Measurements from ENCODE around the gene ELOVL6.

ELOVL6 gene

GRCh38 chr4:110005461-110006056 lies 192.9 kb downstream of the ELOVL6 start:
- H3K27ac ChIP-seq: no peak overlapping the region
- TF ChIP-seq, protein P1, sequence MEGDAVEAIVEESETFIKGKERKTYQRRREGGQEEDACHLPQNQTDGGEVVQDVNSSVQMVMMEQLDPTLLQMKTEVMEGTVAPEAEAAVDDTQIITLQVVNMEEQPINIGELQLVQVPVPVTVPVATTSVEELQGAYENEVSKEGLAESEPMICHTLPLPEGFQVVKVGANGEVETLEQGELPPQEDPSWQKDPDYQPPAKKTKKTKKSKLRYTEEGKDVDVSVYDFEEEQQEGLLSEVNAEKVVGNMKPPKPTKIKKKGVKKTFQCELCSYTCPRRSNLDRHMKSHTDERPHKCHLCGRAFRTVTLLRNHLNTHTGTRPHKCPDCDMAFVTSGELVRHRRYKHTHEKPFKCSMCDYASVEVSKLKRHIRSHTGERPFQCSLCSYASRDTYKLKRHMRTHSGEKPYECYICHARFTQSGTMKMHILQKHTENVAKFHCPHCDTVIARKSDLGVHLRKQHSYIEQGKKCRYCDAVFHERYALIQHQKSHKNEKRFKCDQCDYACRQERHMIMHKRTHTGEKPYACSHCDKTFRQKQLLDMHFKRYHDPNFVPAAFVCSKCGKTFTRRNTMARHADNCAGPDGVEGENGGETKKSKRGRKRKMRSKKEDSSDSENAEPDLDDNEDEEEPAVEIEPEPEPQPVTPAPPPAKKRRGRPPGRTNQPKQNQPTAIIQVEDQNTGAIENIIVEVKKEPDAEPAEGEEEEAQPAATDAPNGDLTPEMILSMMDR (conservative IDR thresholded peaks at IDR 0.05): peak; percentile 87

DNA sequence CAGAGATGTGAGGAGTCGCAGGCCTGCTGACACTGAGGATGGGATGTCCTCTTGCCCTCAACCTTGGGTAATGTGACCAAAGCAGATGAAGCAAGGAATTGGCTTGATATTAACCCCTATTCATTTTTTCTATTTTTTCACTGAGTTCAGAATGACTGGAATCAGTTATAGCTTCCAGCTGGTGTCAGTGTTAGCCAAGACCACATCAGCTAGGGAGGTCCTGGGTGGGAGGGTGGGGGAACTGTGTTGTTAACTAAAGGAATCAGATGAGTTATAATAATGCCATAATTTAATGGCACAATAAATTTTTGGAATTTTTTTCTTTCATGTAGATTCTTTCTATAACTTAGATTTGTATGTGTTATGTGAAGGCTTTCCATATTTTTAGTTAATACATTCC lies 193.9 kb downstream of the ELOVL6 start:
- H3K27ac ChIP-seq: no peak overlapping the region
- TF ChIP-seq, protein P1 (conservative IDR thresholded peaks at IDR 0.05): no peak

DNA sequence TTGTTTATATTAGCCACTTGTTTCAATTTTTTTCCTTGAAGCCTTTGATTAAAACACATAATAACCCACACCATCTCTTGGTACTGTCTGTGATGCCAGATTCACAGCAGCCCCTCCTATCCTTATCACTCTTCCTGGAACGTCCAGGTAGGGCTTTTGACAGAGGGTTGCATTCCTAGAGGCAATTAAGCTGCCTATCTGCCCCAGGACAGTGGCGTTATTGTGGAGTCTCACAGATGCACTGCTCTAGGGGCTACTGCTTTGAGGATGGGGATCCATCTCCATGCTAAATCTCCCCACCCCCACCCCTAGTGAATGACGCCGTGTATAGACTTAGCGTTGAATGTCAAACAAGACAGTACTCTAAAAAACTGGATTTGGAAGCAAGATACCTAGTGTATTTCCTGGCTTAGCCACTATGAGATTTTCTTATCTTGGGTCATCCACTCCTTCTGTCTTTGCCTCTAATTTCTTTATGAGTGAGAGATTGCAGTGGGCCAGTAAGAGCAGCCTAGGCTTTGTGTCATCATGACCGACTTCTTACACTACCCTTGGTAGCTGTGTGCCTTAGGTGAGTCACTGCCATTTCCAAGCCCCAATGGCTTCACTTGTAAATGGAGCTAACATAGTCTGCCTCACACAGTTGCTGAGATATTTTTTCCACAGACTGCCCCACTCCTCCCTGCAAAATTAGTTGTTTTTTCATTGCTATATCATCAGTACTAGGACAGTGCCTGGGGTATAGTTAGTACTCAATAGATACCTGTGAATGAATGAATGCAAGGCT lies 194.8 kb downstream of the ELOVL6 start:
- no peak overlapping the region for H3K27ac ChIP-seq
- TF ChIP-seq, protein P1 (conservative IDR thresholded peaks at IDR 0.05): no peak

DNA sequence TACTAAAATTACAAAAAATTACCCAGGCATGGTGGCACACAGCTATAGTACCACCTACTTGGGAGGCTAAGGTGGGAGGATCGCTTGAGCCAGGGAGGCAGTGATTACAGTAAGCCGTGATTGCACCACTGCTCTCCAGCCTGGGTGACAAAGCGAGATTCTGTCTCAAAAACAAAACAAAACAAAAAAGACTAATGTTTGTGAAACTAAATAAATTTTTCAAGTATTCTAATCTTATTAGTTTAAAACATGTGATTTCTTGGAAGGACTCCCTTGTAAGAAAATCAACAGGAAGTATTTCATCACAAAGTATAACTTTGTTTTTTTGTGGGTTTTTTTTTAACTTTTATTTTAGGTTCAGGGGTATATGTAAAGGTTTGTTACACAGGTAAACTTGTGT lies 196.1 kb downstream of the ELOVL6 start:
- H3K27ac ChIP-seq: no peak overlapping the region
- TF ChIP-seq, protein P1 (conservative IDR thresholded peaks at IDR 0.05): no peak

- no peak overlapping the region for H3K27ac ChIP-seq
- TF ChIP-seq, protein P1 (conservative IDR thresholded peaks at IDR 0.05): no peak
Observed at GRCh38 chr4:109999585-109999912, 198.9 kb downstream of the ELOVL6 start.

DNA sequence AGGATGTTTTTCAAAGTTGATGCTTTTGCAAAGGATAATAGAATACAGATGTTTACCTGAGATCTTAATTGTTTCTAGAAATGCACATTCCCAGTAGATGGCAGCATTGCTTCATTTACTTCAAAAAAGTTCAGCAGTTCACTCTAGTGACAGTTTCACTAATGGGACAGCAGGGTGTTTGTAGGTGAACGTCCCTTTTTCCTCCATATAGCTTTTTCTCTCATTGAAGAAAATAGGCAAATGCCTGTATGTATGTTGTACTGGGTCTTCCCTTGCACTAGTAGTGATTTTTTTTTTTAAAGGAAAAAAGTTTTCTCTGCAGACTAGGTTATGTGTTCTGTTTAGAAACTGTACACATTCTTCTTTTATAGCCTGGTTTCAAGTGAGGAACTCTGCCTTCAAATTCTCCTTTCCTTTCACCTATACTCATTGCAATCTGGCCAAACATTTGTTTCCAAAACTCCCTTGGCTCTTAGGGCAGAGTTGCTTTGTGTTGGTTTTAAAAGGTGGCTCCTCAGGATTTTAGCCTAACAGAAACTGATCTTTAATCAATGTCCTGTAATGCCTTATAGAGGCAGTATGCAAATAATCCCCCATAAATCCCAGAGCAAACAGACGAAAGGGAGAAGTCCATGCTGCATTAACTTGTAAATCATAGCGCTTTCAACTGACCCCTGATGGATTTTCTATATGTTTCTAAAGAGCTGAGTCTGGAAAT lies 199.4 kb downstream of the ELOVL6 start:
- H3K27ac ChIP-seq: no peak overlapping the region
- TF ChIP-seq, protein P1 (conservative IDR thresholded peaks at IDR 0.05): peak; percentile 86

DNA sequence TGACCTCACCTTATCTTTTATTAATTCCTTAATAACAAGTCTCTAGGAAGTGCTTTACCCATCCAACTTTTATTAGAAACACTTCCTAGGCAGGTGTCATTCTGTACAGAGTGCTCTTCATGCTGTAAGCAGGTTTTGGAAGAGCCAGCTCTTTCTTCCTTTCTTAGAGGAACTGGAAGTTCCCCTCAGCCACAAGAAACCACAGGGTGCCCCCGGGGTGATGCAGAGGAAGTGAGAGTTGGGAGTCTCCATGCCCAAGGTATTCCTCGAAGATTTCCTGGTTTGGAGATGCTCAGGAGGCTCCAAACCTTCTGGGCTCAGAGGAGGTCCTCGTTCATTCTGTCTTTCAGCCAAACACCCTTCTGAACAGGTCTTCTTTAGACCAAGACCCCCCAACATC lies 201.9 kb downstream of the ELOVL6 start:
- H3K27ac ChIP-seq: no peak overlapping the region
- TF ChIP-seq, protein P1 (conservative IDR thresholded peaks at IDR 0.05): no peak

Data from VCaP (cell line).